Stimulated activated CD8-positive, alpha-beta memory T cell treated with anti-CD3 and anti-CD28 coated beads, Interleukin-2, amount 100 ng/mL, for 1 hour (primary cell): ENCODE measurements around the gene MGRN1.

Experiments
- DNase-seq, 2 donors: peaks; one replicate each; pipeline ENCODE4 v3.0.0-alpha.2; 2020; ENCODE audit warnings: low read depth in 2 of 2

Gene MGRN1

GRCh38 chr16:4624015-4624826 lies at the start of gene MGRN1:
MGRN1 (plus strand) TSS chr16:4624826; CDS start chr16:4624961, 135 bp downstream.
- peak; percentile 74 to 86 for DNase-seq

DNA sequence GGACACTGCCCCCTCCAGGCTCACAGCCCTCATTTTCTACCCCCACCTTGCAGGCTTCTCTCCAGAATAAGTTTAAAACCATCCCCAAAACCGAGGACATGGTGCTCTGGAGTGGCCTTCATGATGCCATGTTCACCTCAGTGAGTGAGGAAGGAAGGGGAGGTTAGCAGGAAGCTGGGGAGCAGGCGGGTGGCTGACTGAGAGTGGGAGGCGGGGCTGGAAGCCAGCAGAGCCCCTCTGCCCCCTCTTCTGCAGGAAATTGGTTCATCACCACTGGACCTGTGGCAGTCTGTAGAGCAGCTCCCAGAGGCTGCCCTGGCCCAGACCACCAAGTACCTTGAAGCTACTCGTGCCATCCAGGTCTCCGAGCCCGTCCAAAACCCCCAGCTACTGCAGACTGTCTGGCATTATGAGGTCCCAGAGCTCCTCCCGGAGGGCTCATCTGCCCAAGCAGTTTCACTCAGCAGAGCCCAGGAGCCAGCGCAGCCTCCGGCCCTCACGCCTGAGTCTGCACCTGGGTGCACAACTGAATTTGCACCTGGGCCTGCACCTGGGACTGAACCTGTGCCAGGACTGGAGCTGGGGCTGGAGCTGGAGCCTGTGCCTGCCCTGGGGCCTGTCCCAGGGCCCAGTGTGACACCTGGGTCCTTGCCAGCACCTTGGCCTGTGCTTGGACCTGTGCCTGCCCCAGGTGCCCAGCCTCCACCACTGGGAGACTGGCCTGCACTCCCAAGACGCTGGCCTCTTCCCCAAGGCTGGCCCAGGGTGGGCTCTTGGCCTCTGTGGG lies 49.5 kb upstream of the MGRN1 start:
- no peak for DNase-seq

- DNase-seq: no peak
These were observed 48.6 kb upstream of the MGRN1 start for GRCh38 chr16:4576008-4576407.

DNA sequence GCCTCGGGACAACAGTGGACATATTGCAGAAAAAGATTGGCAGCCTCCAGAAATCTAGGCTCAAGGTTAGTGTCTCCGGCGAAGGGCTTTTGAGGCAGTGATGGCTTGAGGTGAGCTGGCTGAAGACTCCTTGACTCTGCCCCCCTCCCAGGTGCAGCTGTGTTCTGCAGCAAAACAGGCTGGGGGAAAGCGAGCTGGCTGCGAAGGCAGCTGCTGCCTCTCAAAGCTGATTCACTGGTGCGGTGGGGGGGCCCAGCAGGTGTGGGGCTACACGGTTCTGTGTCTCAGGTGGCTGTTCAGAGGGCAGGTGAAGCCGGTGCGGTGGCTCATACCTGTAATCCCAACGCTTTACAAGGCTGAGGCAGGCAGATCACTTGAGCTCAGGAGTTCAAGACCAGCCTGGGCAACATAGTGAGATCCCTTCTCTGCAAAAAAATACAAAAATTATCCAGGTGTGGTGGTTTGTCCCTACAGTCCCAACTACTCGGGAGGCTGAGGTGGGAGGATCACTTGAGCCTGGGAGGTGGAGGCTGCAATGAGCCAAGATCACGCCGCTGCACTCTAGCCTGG lies 45.6 kb upstream of the MGRN1 start:
- DNase-seq: no peak

- DNase-seq: no peak
These were observed 44.4 kb upstream of the MGRN1 start for GRCh38 chr16:4580250-4580649.

- DNase-seq: no peak
These were observed 40.7 kb upstream of the MGRN1 start for GRCh38 chr16:4583906-4584305.

DNA sequence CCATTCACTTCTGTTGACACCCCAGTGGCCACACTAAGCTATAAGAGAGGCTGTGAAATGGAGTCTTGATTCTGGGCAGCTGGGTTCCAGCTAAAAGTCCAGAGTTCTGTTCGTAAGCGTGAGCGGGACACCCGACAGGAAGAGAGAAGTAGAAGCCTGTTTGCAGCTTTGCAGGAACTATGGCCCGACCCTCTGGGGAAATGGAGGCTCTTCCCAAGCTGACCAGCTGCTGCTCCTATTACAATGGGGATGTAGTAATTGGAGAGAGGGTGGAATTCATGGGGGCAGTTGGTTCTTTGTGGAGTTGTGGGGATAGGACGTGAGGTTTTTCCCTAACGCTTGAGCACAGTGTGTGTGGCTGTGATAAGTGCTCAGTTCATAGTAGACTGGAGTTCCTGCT lies 38.3 kb upstream of the MGRN1 start:
- no peak for DNase-seq

DNA sequence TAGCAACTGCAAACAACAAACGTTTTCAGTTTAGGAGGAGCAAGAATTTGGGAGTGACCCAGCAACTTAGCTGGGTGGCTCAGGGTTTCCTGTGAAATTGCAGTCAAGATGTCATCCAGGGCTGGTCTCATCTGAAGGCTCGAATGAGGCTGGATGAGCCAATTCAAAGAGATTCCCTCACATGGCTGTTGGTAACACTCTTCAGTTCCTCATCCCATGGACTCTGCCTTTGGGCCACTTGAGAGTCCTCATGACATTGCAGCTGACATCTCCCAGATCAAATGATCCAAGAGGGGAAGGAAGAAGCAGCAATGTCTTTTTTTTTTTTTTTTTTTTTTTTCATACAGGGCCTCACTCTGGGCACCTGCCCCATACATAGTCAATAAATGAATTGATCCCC lies 36.2 kb upstream of the MGRN1 start:
- DNase-seq: no peak

DNA sequence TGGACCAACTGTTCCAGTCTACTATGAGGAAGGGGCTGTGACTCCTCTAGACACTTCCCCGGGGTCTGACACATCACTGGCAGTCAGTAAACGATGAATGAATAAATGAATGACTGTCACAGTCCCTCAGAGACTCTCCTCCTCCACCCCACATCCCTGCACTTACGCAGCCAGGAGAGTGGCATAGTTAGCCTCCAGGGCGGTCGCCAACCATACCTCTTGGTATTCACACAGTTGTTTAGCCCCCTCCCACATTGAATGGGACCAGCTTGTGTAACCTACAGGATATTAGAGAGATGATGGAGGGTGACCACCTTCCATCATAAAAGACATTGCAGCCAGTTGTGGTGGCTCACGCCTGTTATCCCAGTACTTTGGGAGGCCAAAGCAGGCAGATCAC lies 35.7 kb upstream of the MGRN1 start:
- no peak for DNase-seq

DNA sequence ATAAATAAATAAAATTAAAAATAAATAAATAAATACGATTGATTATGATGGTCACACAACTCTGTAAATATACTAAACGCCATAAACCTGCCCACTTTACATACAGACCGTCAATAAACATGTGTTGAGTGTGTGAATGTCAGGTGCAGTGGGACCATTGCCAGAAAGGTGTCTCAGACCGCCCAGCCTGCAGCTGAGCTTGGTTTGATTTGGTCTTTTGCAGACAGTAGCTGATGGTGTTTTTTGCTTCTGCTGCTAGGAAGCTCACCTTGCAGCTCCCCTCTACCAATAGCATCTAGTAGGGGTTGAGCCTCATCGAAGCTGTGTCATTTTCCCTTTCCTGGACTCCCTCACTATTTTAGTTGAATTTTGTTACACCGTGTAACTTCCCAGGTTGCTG lies 33.4 kb upstream of the MGRN1 start:
- no peak for DNase-seq

- no peak for DNase-seq
These were observed 32.7 kb upstream of the MGRN1 start for GRCh38 chr16:4591706-4592470.

GRCh38 chr16:4593086-4593485 lies 31.5 kb upstream of the MGRN1 start:
- DNase-seq: no peak

DNA sequence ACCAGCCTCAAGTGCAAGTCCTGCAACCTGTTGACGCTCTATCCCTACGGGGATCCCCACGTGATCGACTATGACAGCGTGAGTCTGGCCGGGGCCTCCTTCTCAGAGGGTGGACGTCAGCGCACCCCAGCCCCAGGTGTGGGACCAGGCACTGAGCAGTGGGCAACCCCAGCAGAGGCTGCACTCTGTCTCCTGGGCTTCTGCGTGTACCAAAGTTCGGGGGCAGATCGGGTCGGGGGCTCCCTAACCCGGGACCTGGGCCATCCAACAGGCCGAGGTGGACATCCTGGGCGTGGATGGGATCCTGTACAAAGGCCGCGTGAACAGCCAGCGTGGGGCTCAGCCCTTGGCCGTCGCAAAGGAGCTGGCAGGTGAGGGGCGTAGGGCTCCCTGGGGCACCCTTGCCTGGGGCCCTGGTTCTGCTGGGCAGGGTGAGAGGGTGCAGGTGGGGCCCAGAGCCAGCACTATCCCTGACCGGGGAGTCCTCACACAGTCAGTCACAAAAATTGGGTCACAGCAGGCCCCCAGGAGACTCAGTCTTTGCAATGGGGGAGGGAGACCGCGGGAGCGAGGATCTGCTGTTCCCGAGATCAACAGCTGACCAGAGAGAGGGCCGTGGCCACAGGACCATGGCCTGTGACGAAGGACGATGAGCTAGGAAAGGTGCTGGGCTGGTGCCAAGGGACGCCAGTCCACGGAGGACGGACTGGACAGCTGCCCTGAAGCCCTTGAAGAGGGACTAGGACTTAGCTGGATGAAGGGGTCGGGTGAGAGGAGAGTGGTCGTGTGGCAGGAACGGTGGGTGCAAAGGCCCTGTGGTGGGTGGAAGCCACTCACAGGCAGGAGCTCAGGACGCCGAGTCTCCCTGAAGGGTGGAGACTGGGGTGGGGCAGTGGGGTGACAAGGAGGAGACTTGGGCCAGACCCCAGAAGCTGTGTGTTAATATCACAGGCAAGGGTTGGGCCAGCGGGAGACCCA lies 29.9 kb upstream of the MGRN1 start:
- DNase-seq: no peak

- no peak for DNase-seq
These were observed 27.5 kb upstream of the MGRN1 start for GRCh38 chr16:4597174-4597573.

DNA sequence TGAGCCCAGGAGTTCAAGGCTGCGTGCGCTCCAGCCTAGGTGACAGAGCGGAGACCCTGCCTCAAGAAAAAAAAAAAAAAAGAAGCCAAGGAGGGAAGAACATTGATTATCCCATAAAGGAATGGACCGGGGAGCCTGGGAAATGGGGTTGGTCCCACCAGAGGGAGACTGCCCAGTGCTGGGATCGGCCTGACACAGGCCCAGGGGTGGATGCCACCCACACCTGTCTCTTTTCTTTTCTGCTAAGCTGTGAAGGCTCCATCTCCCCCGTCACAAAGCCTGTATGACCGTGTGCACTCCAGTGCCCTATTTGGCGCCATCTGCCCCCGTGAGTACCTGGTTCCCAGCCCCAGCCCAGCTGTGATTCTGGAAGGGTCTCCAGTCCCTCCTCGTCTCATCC lies 25.6 kb upstream of the MGRN1 start:
- no peak for DNase-seq

DNA sequence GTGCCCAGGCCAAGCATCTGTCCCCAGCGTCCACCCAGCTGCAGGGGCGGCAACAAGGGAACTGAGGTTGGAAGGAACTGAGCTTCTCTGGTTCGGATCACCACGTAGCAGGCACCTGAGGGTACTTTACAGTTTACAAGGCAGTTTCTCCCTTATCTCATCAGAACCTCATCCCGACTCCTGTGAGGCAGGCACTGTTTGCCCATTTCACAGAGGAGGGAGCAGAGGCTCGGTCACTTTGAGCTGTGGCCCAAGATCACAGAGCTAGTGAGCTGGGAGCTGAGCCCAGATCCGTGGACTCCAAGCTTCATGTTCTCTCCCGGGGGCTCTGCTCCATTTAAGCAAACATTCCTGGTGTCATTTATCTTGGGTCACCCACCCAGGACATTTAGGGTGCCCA lies 25.1 kb upstream of the MGRN1 start:
- DNase-seq: no peak

GRCh38 chr16:4601036-4601863 lies 23.4 kb upstream of the MGRN1 start:
- no peak for DNase-seq

GRCh38 chr16:4601864-4602186 lies 22.8 kb upstream of the MGRN1 start:
- DNase-seq: no peak

DNA sequence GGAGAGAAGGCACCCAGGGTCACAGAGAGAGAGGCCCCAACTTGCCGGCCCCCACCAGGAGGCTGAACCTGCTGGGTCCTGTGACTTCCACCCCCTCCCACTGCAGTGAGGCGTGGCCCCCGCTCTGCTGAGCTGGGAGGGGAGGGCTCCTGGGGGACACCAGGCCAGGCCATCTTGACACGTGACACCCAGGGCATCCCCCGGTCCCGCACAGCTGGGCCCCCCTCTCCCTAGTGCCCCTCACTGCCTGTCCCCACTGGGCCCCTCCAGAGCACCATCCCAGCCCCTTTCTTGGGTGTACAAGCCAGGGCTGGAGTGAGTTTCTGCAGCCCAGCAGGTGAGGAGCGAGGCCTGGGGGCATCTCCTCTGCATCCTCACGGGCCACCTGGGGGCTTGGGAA lies 22.3 kb upstream of the MGRN1 start:
- no peak for DNase-seq

DNA sequence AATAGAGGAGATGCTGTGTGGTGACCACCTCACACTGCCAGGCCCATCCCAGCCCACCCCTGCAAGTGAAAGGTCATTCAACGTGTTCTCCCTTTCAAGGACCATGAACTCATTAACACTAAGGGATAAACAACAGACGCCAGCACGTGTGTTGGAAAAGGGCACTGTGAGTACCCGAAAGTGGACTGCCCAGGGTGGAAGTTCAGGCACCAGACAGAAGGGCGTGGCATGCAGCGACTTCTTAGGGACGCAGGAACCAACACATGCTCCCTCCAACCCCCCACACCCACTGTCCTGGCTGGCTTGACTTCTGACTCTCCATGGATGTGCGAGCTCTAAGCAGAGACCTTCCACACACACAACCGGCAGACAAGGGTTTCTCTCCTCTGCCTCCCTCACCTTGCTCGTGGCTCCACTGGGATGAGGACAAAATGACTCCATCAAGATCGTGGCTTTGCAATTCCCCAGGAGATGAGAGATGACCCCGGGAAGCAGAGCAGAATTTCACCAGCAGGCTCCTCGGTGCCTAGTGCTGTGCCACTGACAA lies 20.9 kb upstream of the MGRN1 start:
- no peak for DNase-seq
